Measurements from ENCODE around the gene BPIFB2. TPM values are rescaled to one million over a fixed set of nuclear protein-coding genes. Genes with fewer than 3 reads are reported as not detected.
"Not testable (repeated sequence)": the region's sequence is repeated elsewhere in the genome, so short reads cannot be mapped to it uniquely, and the experiment has no call there.

The BPIFB2 gene
- polyA plus RNA-seq, 1 experiment, result not detected

DNA sequence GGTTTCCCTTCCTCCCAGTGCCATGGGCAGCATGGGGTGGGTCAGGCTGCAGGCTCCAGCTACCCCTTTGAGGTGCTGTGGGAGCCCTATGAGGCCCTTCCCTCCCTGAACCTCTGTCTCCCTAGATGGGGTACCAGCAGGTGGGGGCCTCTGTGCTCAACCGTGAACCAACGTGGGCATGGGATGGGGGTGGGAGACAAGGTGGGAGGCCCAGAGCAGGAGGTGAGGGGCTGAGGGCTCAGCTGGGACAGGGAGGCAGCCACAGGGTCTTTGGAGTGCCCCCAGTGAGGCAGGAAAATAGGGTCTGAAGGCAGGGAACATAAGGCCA, 36.6 kb upstream of the BPIFB2 start:
- peaks cover 11% of the 10 kb centered on the region for H3K27me3 ChIP-seq (ENCODE audit: control insufficient read depth, insufficient read depth, low read length)
- ChIA-PET CTCF (no interaction called here), POLR2A (no interaction called here)
- no peak overlapping the region for H3K27ac ChIP-seq (ENCODE audit: low read depth, low read length)
- no peak overlapping the region for H3K4me3 ChIP-seq (ENCODE audit: low read depth, low read length)
- TF ChIP-seq CTCF (IDR thresholded peaks at IDR 0.05; ENCODE audit: low read depth, low read length), result no peak
- no peak for DNase-seq (ENCODE audit: low read depth, low spot score)
- no peaks in the 10 kb centered on the region for H3K9me3 ChIP-seq (ENCODE audit: control insufficient read depth, insufficient read depth, low read length)

DNA sequence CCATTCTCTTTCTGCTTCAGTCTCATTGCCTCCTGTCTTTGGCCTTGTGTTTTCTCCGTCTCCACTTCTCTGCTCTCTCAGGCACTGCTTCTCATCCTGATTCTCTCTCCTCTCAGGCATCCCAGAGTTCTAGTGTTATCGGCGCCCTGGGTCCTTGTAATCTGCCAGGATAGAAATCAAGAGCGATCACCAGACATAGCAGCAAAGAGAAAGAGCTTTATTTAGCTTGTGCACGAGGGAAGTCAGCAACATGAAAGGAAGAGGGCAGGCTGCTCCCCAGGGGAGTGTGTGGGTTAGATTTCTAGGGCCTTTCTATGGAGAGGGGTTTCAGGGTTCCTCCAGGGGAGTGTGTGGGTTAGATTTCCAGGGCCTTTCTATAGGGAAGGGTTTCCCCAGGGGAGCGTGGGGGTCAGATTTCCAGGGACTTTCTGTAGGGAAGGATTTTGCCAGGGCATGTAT, 35.8 kb upstream of the BPIFB2 start:
- no peaks in the 10 kb centered on the region for H3K9me3 ChIP-seq (ENCODE audit: control insufficient read depth, insufficient read depth, low read length)
- CTCF ChIA-PET, result no interaction called here
- H3K27ac ChIP-seq (ENCODE audit: low read depth, low read length), result no peak overlapping the region
- POLR2A ChIA-PET, result no interaction called here
- H3K4me3 ChIP-seq (ENCODE audit: low read depth, low read length), result no peak overlapping the region
- H3K27me3 ChIP-seq (ENCODE audit: control insufficient read depth, insufficient read depth, low read length), result peaks cover 7% of the 10 kb centered on the region
- no peak for TF ChIP-seq CTCF (IDR thresholded peaks at IDR 0.05; ENCODE audit: low read depth, low read length)
- no peak for DNase-seq (ENCODE audit: low read depth, low spot score)

- no peaks in the 10 kb centered on the region for H3K9me3 ChIP-seq (ENCODE audit: control insufficient read depth, insufficient read depth, low read length)
- no peak overlapping the region for H3K4me3 ChIP-seq (ENCODE audit: low read depth, low read length)
- no peak for TF ChIP-seq CTCF (IDR thresholded peaks at IDR 0.05; ENCODE audit: low read depth, low read length)
- DNase-seq (ENCODE audit: low read depth, low spot score), result no peak
- H3K27me3 ChIP-seq (ENCODE audit: control insufficient read depth, insufficient read depth, low read length), result peaks cover 11% of the 10 kb centered on the region
- no peak overlapping the region for H3K27ac ChIP-seq (ENCODE audit: low read depth, low read length)
- ChIA-PET CTCF (interaction anchor here (0.6 kb wide), 1 partner anchor 183 kb away, joined by 3 read pairs; no protein-coding TSS in a partner anchor), POLR2A (no interaction called here)
Observed at GRCh38 chr20:32972181-32973076, 35.1 kb upstream of the BPIFB2 start.

GRCh38 chr20:32973077-32973717, 34.3 kb upstream of the BPIFB2 start:
- DNase-seq (ENCODE audit: low read depth, low spot score), result no peak
- Histone ChIP-seq H3K9me3 (ENCODE audit: control insufficient read depth, insufficient read depth, low read length) (no peaks in the 10 kb centered on the region), H3K27me3 (ENCODE audit: control insufficient read depth, insufficient read depth, low read length) (peaks cover 16% of the 10 kb centered on the region), H3K27ac (ENCODE audit: low read depth, low read length) (no peak overlapping the region), H3K4me3 (ENCODE audit: low read depth, low read length) (no peak overlapping the region)
- TF ChIP-seq CTCF (IDR thresholded peaks at IDR 0.05; ENCODE audit: low read depth, low read length), result no peak
- ChIA-PET CTCF (interaction anchor here (0.6 kb wide), 1 partner anchor 183 kb away, joined by 3 read pairs; no protein-coding TSS in a partner anchor), POLR2A (no interaction called here)

DNA sequence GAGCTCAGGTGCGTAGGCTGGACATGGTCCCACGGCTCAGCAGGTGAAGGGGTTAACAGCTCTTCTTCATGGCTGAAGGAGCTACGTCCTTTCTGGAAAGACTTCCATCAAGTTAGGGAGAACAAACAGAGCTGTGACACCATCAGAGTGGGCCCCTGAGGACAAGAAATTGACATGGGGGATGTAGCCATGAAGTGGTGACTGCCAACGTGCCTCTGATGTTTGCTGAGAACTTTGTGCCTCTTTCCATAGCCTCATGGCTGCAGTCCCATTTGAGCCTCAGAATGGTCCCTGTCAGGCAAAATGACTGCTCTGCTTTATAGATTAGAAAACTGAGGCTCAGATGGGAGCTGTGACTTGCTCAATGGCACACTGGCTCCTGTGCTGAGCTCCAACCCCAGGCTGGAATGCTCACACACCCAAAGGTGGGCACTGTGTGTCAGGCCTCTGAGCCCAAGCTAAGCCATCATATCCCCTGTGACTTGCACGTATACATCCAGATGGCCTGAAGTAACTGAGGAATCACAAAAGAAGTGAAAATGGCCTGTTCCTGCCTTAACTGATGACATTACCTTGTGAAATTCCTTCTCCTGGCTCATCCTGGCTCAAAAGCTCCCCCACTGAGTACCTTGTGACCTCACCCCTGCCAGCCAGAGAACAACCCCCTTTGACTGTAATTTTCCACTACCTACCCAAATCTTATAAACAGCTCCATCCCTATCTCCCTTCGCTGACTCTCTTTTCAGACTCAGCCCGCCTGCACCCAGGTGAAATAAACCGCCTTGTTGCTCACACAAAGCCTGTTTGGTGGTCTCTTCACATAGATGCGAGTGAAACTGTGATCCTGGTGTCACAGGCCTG, 33.1 kb upstream of the BPIFB2 start:
- CTCF ChIA-PET; H3K4me3 ChIP-seq (ENCODE audit: low read depth, low read length); DNase-seq (ENCODE audit: low read depth, low spot score); H3K9me3 ChIP-seq (ENCODE audit: control insufficient read depth, insufficient read depth, low read length); POLR2A ChIA-PET; H3K27ac ChIP-seq (ENCODE audit: low read depth, low read length): not testable (repeated sequence)
- peaks cover 18% of the 10 kb centered on the region for H3K27me3 ChIP-seq (ENCODE audit: control insufficient read depth, insufficient read depth, low read length)

GRCh38 chr20:32975121-32975520, 32.4 kb upstream of the BPIFB2 start:
- POLR2A ChIA-PET, CTCF ChIA-PET: not testable (repeated sequence)

More at GRCh38 chr20:32975121-32975520, 32.4 kb upstream of the BPIFB2 start:
- H3K27me3 ChIP-seq (ENCODE audit: control insufficient read depth, insufficient read depth, low read length), result peaks cover 19% of the 10 kb centered on the region
- not testable (repeated sequence) for H3K4me3 ChIP-seq (ENCODE audit: low read depth, low read length); H3K9me3 ChIP-seq (ENCODE audit: control insufficient read depth, insufficient read depth, low read length); DNase-seq (ENCODE audit: low read depth, low spot score); H3K27ac ChIP-seq (ENCODE audit: low read depth, low read length)
